Right renal pelvis (tissue), 4 donors: Measurements from ENCODE around the gene PARP1. TPM values are rescaled to one million over a fixed set of nuclear protein-coding genes. Genes with fewer than 3 reads are reported as not detected.

Source experiments
- DNase-seq, 4 donors: peaks; one replicate each; pipeline ENCODE4 v3.0.0-alpha.2; 2013; ENCODE audit warnings: low read depth in 4 of 4, low spot score in 3 of 4, missing footprints in 1 of 4
- polyA plus RNA-seq, 4 donors: library from polyadenylated mRNA; unstranded; fragments of 120-200 nt; gene quantifications; one replicate each; pipeline ENCODE4 v1.2.1, GENCODE V29; 2013; ENCODE audit not compliant: insufficient read length in 4 of 4

The PARP1 gene
- polyA plus RNA-seq, 4 donors, result 121 to 133 (median 124) TPM

DNA sequence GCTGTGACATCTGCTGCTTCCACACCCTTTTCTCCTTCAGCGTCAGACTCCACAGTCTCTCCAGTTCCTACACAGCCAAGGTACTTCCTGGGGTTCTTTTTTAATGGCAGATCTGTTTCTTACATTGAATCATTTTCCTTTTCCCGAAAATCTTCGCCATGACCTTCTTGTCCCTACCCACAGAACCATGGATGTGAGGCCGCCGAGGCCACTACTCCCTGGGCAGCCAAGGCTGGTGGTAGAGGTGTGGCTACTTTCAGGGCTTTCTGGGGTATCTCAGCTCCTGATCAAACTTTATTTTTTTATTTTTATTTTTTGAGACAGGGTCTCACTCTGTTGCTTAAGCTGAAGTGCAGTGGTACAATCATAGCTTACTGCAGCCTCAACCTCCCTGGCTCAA lies 89.4 kb downstream of the PARP1 start:
- no peak for DNase-seq

DNA sequence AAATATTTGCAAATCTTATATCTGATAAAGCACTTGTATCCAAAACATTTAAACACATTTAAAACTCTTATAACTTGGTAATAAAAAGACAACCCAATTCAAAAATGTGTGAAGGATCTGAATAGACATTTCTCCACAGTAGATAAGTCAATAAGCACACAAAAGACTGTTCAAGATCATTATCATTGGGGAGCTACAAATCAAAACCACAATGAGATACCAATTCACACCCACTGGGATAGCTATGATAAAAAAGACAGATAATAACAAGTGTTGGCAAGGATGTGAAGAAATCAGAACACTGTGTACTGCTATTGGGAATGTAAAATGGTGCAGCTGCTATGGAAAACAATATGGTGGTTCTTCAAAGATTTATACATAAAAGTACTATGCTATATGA lies 93.8 kb downstream of the PARP1 start:
- no peak for DNase-seq

DNA sequence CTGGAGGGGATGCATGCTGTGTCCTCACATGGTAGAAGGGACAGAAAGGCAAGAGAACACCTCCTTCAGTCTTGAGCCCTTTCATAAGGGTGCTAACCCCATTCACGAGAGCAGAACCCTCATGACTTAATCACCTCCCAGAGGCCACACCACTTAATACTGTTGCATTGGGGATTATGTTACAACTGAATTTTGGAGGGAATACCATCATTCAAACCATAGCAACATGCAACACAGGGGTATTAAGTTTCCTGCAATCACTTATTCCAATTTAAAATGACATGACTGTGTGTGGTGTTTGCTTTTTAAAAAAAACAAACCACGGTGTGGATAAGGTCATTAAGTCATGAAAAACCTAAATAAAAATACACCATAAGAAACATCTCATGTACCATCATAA lies 95.8 kb downstream of the PARP1 start:
- no peak for DNase-seq

DNA sequence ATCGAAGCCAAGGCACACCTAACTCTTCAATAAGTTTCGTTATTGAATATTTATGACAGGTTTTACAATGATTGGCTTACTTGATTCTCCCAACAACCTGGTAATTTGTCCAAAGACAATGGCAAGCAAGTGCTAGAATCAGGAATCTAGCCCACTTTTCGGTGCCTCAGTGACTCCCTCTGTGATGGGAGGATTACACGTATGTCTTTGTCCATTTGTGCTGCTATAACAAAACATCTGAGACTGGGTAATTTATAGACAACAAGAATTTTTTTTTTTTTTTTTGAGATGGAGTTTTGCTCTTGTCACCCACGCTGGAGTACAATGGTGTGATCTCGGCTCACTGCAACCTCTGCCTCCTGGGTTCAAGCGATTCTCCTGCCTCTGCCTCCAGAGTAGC lies 96.5 kb downstream of the PARP1 start:
- DNase-seq, result no peak

Other genes starting within 250 kb of the PARP1 start
- 10 to 100 TPM; 49.2 to 59.0 (median 57.8) TPM for gene ACBD3, start 221.4 kb downstream of the PARP1 start, polyA plus RNA-seq
- gene MIXL1, start 184.4 kb downstream of the PARP1 start, polyA plus RNA-seq, result under 1 TPM; 0.28 to 0.77 (median 0.35) TPM
- gene LIN9, start 98.9 kb downstream of the PARP1 start, polyA plus RNA-seq, result 10 to 100 TPM; 10.5 to 14.0 (median 12.3) TPM
- gene STUM, start 140.7 kb upstream of the PARP1 start, polyA plus RNA-seq, result 1 to 10 TPM in 3 of 4 donors, under 1 TPM in 1; 0.93 to 1.9 (median 1.2) TPM